ENCODE results near the gene CROT.

- TF ChIP-seq POLR2AphosphoS5 (IDR thresholded peaks at IDR 0.05; ENCODE audit: low read depth, low read length) (no peak), SPI1 (IDR thresholded peaks at IDR 0.05; ENCODE audit: low read depth, low read length) (no peak), TAF1 (IDR thresholded peaks at IDR 0.05; ENCODE audit: low read depth, low read length) (no peak), POLR2A (IDR thresholded peaks at IDR 0.05; ENCODE audit: low read depth, low read length) (no peak), POU2F2 (IDR thresholded peaks at IDR 0.05; ENCODE audit: low read depth, low read length) (no peak), PAX5 (IDR thresholded peaks at IDR 0.05; ENCODE audit: insufficient read depth, low read length, severe bottlenecking) (no peak)
Observed at GRCh38 chr7:87317691-87318245, 27.7 kb upstream of the CROT start.

Measured in GM12891 (cell line).